BE2C (cell line): Measurements from ENCODE around the gene RAD17.
"Not testable (repeated sequence)": the region's sequence is repeated elsewhere in the genome, so short reads cannot be mapped to it uniquely, and the experiment has no call there.

Source experiments
- DNase-seq: peaks from one replicate; pipeline ENCODE4 v3.0.0-alpha.2; 2020
- H3K27me3 ChIP-seq: fragments of 250-450 bp; sonication (Bioruptor Pico); 2 replicates; pipeline ENCODE4 v1.5.1; 2020; ENCODE audit warnings: mild to moderate bottlenecking
- H3K36me3 ChIP-seq: fragments of 250-450 bp; sonication (Bioruptor Pico); 2 replicates; pipeline ENCODE4 v1.5.1; 2020; ENCODE audit warnings: mild to moderate bottlenecking
- H3K4me1 ChIP-seq: fragments of 250-450 bp; sonication (Bioruptor Pico); 2 replicates; pipeline ENCODE4 v1.5.1; 2020
- H3K4me3 ChIP-seq: 2 replicates; pipeline ENCODE4 v1.5.1; 2011; ENCODE audit warnings: low read depth, low read length
- H3K9me3 ChIP-seq: fragments of 250-450 bp; sonication (Bioruptor Pico); 2 replicates; pipeline ENCODE4 v1.5.1; 2020
- CTCF ChIP-seq: IDR thresholded peaks from 2 replicates; pipeline ENCODE4 v1.5.1; 2012; ENCODE audit warnings: mild to moderate bottlenecking, low read depth, low read length

Gene RAD17

GRCh38 chr5:69416180-69416579 is 46.6 kb downstream of the RAD17 start:
- TF ChIP-seq CTCF: no peak
- Histone ChIP-seq H3K9me3 (no peaks in the 10 kb centered on the region), H3K4me3 (no peak overlapping the region), H3K27me3 (no peaks in the 10 kb centered on the region), H3K36me3 (peaks cover 9% of the 10 kb centered on the region), H3K4me1 (no peaks in the 10 kb centered on the region)
- no peak for DNase-seq

GRCh38 chr5:69416699-69417098 is 47.1 kb downstream of the RAD17 start:
- DNase-seq: no peak
- Histone ChIP-seq H3K4me3 (no peak overlapping the region), H3K4me1 (no peaks in the 10 kb centered on the region), H3K36me3 (peaks cover 6% of the 10 kb centered on the region), H3K27me3 (no peaks in the 10 kb centered on the region), H3K9me3 (no peaks in the 10 kb centered on the region)
- TF ChIP-seq CTCF: no peak

- no peaks in the 10 kb centered on the region for H3K4me1 ChIP-seq
Observed at GRCh38 chr5:69418554-69418953, 48.9 kb downstream of the RAD17 start.

GRCh38 chr5:69431424-69432303 is 62.0 kb downstream of the RAD17 start:
- H3K27me3 ChIP-seq: no peaks in the 10 kb centered on the region
- no peaks in the 10 kb centered on the region for H3K9me3 ChIP-seq
- no peak for TF ChIP-seq CTCF
- no peak for DNase-seq
- H3K4me3 ChIP-seq: no peak overlapping the region
- H3K4me1 ChIP-seq: no peaks in the 10 kb centered on the region
- no peaks in the 10 kb centered on the region for H3K36me3 ChIP-seq

More at GRCh38 chr5:69418554-69418953, 48.9 kb downstream of the RAD17 start:
- Histone ChIP-seq H3K9me3 (no peaks in the 10 kb centered on the region), H3K4me3 (no peak overlapping the region), H3K36me3 (peaks cover 6% of the 10 kb centered on the region), H3K27me3 (no peaks in the 10 kb centered on the region)
- no peak for TF ChIP-seq CTCF
- no peak for DNase-seq

- Histone ChIP-seq H3K27me3 (no peaks in the 10 kb centered on the region), H3K4me1 (no peaks in the 10 kb centered on the region), H3K4me3 (no peak overlapping the region), H3K9me3 (no peaks in the 10 kb centered on the region), H3K36me3 (no peaks in the 10 kb centered on the region)
- no peak for DNase-seq
- TF ChIP-seq CTCF: no peak
Observed at GRCh38 chr5:69432412-69433206, 63.0 kb downstream of the RAD17 start.

GRCh38 chr5:69435276-69435884 is 65.8 kb downstream of the RAD17 start:
- not testable (repeated sequence) for H3K9me3 ChIP-seq, H3K4me1 ChIP-seq, H3K27me3 ChIP-seq, H3K4me3 ChIP-seq, DNase-seq, H3K36me3 ChIP-seq
